Karpas-422 (cell line): Measurements from ENCODE around the gene TLCD3B. TPM values are rescaled to one million over a fixed set of nuclear protein-coding genes. Genes with fewer than 3 reads are reported as not detected.

ENCODE experiments used
- DNase-seq: peaks from one replicate; pipeline ENCODE4 v3.0.0-alpha.2; 2015
- H2AFZ ChIP-seq: fragments of 200-600 bp; sonication (generic); 2 replicates; pipeline ENCODE4 v1.6.1; 2014; ENCODE audit warnings: antibody characterized with exemption, low read length, mixed read lengths
- H3K27ac ChIP-seq: fragments of 200-600 bp; sonication (generic); 2 replicates; pipeline ENCODE4 v1.5.1; 2014; ENCODE audit warnings: mild to moderate bottlenecking, low read length, moderate library complexity
- H3K27me3 ChIP-seq: fragments of 200-600 bp; sonication (generic); 2 replicates; pipeline ENCODE4 v1.6.1; 2014; ENCODE audit warnings: low read length, mixed read lengths
- H3K36me3 ChIP-seq: fragments of 200-600 bp; sonication (generic); 2 replicates; pipeline ENCODE4 v1.6.1; 2014; ENCODE audit warnings: low read length, mixed read lengths; ENCODE audit not compliant: insufficient read depth
- H3K4me1 ChIP-seq: fragments of 200-600 bp; sonication (generic); 2 replicates; pipeline ENCODE4 v1.6.1; 2014; ENCODE audit warnings: mild to moderate bottlenecking, low read length, mixed read lengths
- H3K4me2 ChIP-seq: fragments of 200-600 bp; sonication (generic); 2 replicates; pipeline ENCODE4 v1.6.1; 2014; ENCODE audit warnings: low read length, low read depth, mild to moderate bottlenecking; ENCODE audit not compliant: poor library complexity, severe bottlenecking
- H3K4me3 ChIP-seq: fragments of 200-600 bp; sonication (generic); 2 replicates; pipeline ENCODE4 v1.5.1; 2014; ENCODE audit warnings: mild to moderate bottlenecking, antibody characterized with exemption, low read length, mixed read lengths
- H3K79me2 ChIP-seq: fragments of 200-600 bp; sonication (generic); 2 replicates; pipeline ENCODE4 v1.6.1; 2014; ENCODE audit warnings: mild to moderate bottlenecking, low read length, mixed read lengths
- H3K9ac ChIP-seq: fragments of 200-600 bp; sonication (generic); 2 replicates; pipeline ENCODE4 v1.6.0; 2014; ENCODE audit warnings: low read length
- H3K9me2 ChIP-seq: fragments of 200-600 bp; sonication (generic), shearing (Covaris generic); replicated peaks from 2 replicates; pipeline ENCODE4 v1.6.0; 2014; ENCODE audit warnings: mild to moderate bottlenecking, low read length, moderate library complexity; ENCODE audit not compliant: insufficient read depth
- H3K9me3 ChIP-seq: fragments of 300-700, 200-600 bp; sonication (generic); 2 replicates; pipeline ENCODE4 v1.6.1; 2014; ENCODE audit warnings: low read length, mixed read lengths
- H4K20me1 ChIP-seq: fragments of 200-600 bp; sonication (generic); 2 replicates; pipeline ENCODE4 v1.6.1; 2014; ENCODE audit warnings: mild to moderate bottlenecking, antibody characterized with exemption, low read length, low read depth; ENCODE audit not compliant: insufficient read depth
- total RNA-seq: library from RNA; depleted of rRNA; stranded (reverse); fragments of >200 nt; shearing (Covaris generic); gene quantifications from 2 replicates; pipeline ENCODE4 v1.2.3, GENCODE V29; 2014; ENCODE audit warnings: low replicate concordance; rRNA removed

TLCD3B gene
- total RNA-seq, 1 experiment from 2014 or later = not detected

DNA sequence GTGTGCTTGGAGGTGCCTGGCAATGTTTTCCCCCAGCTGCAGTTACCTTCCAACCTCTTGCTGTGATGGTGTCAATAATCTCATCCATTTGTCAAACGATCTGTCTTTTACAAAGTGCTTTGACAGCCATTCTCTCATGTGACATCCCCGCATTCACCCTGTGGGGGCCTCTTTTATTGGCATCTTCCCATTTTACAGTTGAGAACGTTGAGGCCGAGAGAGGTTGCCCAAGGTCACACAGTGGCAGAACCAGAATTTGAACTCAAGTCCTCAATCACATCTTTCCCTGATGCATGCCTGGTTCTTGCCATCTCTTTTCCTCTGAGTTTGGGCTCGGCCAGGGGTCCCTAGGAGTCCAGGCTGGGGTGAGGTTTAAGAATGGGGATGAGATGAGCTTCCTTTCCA, 55.9 kb downstream of the TLCD3B start:
- H3K9ac ChIP-seq = peak overlapping the region; percentile 79
- no peak overlapping the region for H2AFZ ChIP-seq
- H3K4me1 ChIP-seq = peaks cover 25% of the 10 kb centered on the region
- H3K4me3 ChIP-seq = peak overlapping the region; percentile 89
- peak overlapping the region; percentile 85 for H3K4me2 ChIP-seq
- H3K36me3 ChIP-seq = peaks cover 20% of the 10 kb centered on the region
- no peaks in the 10 kb centered on the region for H3K9me2 ChIP-seq
- H3K27me3 ChIP-seq = no peaks in the 10 kb centered on the region
- H3K9me3 ChIP-seq = no peaks in the 10 kb centered on the region
- DNase-seq = no peak
- 0 out of 2 replicates have a peak overlapping the region, but pooled peaks have one; percentile 4 for H3K27ac ChIP-seq
- peaks cover 22% of the 10 kb centered on the region; the same call in 1 of the 2 replicates for H4K20me1 ChIP-seq
- peaks cover 45% of the 10 kb centered on the region for H3K79me2 ChIP-seq

Other genes with a start within 250 kb of the TLCD3B start
- 75.4 and 105 TPM in 2 replicates for gene KIF22, start 240.5 kb downstream of the TLCD3B start, total RNA-seq
- gene MAZ, start 224.7 kb downstream of the TLCD3B start, total RNA-seq = 118 and 320 TPM in 2 replicates
- gene PRRT2, start 219.1 kb downstream of the TLCD3B start, total RNA-seq = 0.87 and 3.5 TPM in 2 replicates
- 25.4 and 69.2 TPM in 2 replicates for gene PAGR1, start 215.1 kb downstream of the TLCD3B start, total RNA-seq
- 7.8 and 25.7 TPM in 2 replicates for gene MVP, start 210.8 kb downstream of the TLCD3B start, total RNA-seq
- 48.1 and 57.4 TPM in 2 replicates for gene CDIPT, start 168.0 kb downstream of the TLCD3B start, total RNA-seq
- gene SEZ6L2, start 131.7 kb downstream of the TLCD3B start, total RNA-seq = 0.04 TPM in 1 of 2 replicates, not detected in the other
- gene ASPHD1, start 130.8 kb downstream of the TLCD3B start, total RNA-seq = 0.19 and 2.2 TPM in 2 replicates
- gene KCTD13, start 105.0 kb downstream of the TLCD3B start, total RNA-seq = 14.2 and 52.9 TPM in 2 replicates
- gene TMEM219, start 69.2 kb downstream of the TLCD3B start, total RNA-seq = 120 and 128 TPM in 2 replicates
- 21.5 and 30.7 TPM in 2 replicates for gene TAOK2, start 57.4 kb downstream of the TLCD3B start, total RNA-seq
- 9.6 and 22.1 TPM in 2 replicates for gene HIRIP3, start 35.7 kb downstream of the TLCD3B start, total RNA-seq
- gene INO80E, start 35.0 kb downstream of the TLCD3B start, total RNA-seq = 67.7 and 94.0 TPM in 2 replicates
- gene DOC2A, start 20.2 kb downstream of the TLCD3B start, total RNA-seq = not detected in 2 replicates
- gene C16orf92, start 8.1 kb downstream of the TLCD3B start, total RNA-seq = not detected in 2 replicates
- gene ALDOA, start 34.5 kb upstream of the TLCD3B start, total RNA-seq = 1,486 and 1,797 TPM in 2 replicates
- 103 and 154 TPM in 2 replicates for gene PPP4C, start 44.7 kb upstream of the TLCD3B start, total RNA-seq
- gene TBX6, start 60.7 kb upstream of the TLCD3B start, total RNA-seq = 1.8 and 2.1 TPM in 2 replicates
- gene YPEL3, start 64.9 kb upstream of the TLCD3B start, total RNA-seq = 62.1 and 93.0 TPM in 2 replicates
- gene GDPD3, start 82.3 kb upstream of the TLCD3B start, total RNA-seq = 2.1 and 3.3 TPM in 2 replicates
- 29.9 and 55.6 TPM in 2 replicates for gene MAPK3, start 91.9 kb upstream of the TLCD3B start, total RNA-seq
- 362 and 820 TPM in 2 replicates for gene CORO1A, start 152.3 kb upstream of the TLCD3B start, total RNA-seq
- gene BOLA2B, start 162.4 kb upstream of the TLCD3B start, total RNA-seq = 98.5 and 166 TPM in 2 replicates
- gene SLX1A, start 162.6 kb upstream of the TLCD3B start, total RNA-seq = 18.3 and 101 TPM in 2 replicates
- gene SULT1A3, start 168.0 kb upstream of the TLCD3B start, total RNA-seq = 7.1 and 13.8 TPM in 2 replicates
- gene NPIPB13, start 217.2 kb upstream of the TLCD3B start, total RNA-seq = 0.58 and 9.1 TPM in 2 replicates